HG02763 (cell line): Measurements from ENCODE around the gene ERCC2.

ENCODE experiments used
- ATAC-seq: cut with Tn5 transposase; IDR thresholded peaks from one replicate; pipeline ENCODE4 v1.9.1; 2021; ENCODE audit warnings: mild to moderate bottlenecking, moderate library complexity; ENCODE audit not compliant: unreplicated experiment

The ERCC2 gene

GRCh38 chr19:45355910-45356309 lies 14.5 kb downstream of the ERCC2 start:
- ATAC-seq = no peak

GRCh38 chr19:45355402-45355801 lies 15.0 kb downstream of the ERCC2 start:
- ATAC-seq = no peak

GRCh38 chr19:45354241-45354842 lies 16.0 kb downstream of the ERCC2 start:
- ATAC-seq = no peak

GRCh38 chr19:45352914-45353796 lies 17.2 kb downstream of the ERCC2 start:
- ATAC-seq = no peak

- ATAC-seq = no peak
Measured at GRCh38 chr19:45352471-45352870, 17.9 kb downstream of the ERCC2 start.

GRCh38 chr19:45352062-45352461 lies 18.3 kb downstream of the ERCC2 start:
- ATAC-seq = no peak

- no peak for ATAC-seq
Measured at GRCh38 chr19:45351401-45351952, 18.9 kb downstream of the ERCC2 start.

- no peak for ATAC-seq
Measured at GRCh38 chr19:45350477-45351058, 19.8 kb downstream of the ERCC2 start.

GRCh38 chr19:45349430-45349941 lies 20.9 kb downstream of the ERCC2 start:
- ATAC-seq = no peak

- no peak for ATAC-seq
Measured at GRCh38 chr19:45349126-45349415, 21.3 kb downstream of the ERCC2 start.

- no peak for ATAC-seq
Measured at GRCh38 chr19:45348367-45349125, 21.8 kb downstream of the ERCC2 start.

- ATAC-seq = no peak
Measured at GRCh38 chr19:45347570-45348366, 22.6 kb downstream of the ERCC2 start.

GRCh38 chr19:45346449-45346848 lies 23.9 kb downstream of the ERCC2 start:
- ATAC-seq = no peak

GRCh38 chr19:45345506-45345860 lies 24.9 kb downstream of the ERCC2 start:
- ATAC-seq = no peak

- ATAC-seq = no peak
Measured at GRCh38 chr19:45344621-45345505, 25.5 kb downstream of the ERCC2 start.

GRCh38 chr19:45342911-45343310 lies 27.5 kb downstream of the ERCC2 start:
- ATAC-seq = no peak

- ATAC-seq = no peak
Measured at GRCh38 chr19:45340899-45341453, 29.4 kb downstream of the ERCC2 start.

GRCh38 chr19:45340232-45340898 lies 30.0 kb downstream of the ERCC2 start, which contains the start of gene KLC3:
KLC3 (plus strand) TSS chr19:45340750; CDS start chr19:45345542, 4,792 bp downstream.
- no peak for ATAC-seq
